Gastrocnemius medialis (tissue), 4 donors: ENCODE measurements around the gene IQCK.

ENCODE experiments used
- POLR2A ChIP-seq, 2 donors: fragments of 450-650 bp; IDR thresholded peaks; one replicate each; pipeline ENCODE4 v1.6.1; 2017; ENCODE audit warnings: antibody characterized with exemption in 2 of 2, mild to moderate bottlenecking in 2 of 2, moderate library complexity in 2 of 2
- TF ChIP-seq, protein P1 (sequence below), 5 experiments: fragments of 450-650 bp in 3 of 5; fragments of 200-600 bp in 2 of 5; sonication (generic) in 2 of 5; IDR thresholded peaks in 4 of 5; conservative IDR thresholded peaks in 1 of 5; 1 replicate in 4 of 5; 2 replicates in 1 of 5; pipeline ENCODE4 v1.5.1; 2016 to 2019; ENCODE audit warnings: antibody characterized with exemption in 5 of 5, mild to moderate bottlenecking in 3 of 5, moderate library complexity in 3 of 5

DNA sequence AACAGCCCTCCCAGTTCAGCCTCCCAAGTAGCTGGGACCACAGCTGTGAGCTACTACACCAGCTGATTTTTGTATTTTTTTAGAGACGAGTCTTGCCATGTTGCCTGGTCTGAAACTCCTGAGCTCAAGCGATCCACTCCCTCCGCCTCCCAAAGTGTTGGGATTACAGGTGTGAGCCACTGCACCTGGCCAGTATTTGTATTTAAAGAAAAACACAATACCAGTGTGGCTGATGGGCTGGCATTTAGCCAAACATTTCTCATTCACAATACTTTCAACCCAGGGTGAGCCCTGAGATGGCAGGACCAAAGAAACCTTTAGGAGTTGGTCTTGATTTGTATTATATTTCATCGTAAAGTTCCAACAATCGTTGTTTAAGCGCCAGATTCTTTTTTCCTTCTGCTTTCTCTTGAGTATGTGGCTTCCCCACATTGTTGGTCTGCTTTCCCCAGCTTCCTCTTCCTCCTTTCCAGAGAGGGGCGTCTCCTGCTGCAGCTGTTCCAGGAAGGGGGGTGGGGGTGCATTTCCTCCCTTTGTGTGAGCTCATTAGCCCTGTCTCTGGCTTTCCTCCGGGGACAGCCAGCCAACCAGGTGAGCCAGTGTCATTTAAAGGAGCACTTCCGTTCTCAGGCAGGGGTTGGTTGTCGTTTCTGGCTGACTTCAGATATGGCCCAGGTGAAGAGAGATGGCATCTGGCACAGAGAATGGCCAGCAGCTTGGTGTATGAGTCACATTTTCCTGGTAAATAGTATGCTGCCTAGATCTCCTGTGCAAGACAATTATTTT, 86.7 kb downstream of the IQCK start:
- TF ChIP-seq, protein P1, sequence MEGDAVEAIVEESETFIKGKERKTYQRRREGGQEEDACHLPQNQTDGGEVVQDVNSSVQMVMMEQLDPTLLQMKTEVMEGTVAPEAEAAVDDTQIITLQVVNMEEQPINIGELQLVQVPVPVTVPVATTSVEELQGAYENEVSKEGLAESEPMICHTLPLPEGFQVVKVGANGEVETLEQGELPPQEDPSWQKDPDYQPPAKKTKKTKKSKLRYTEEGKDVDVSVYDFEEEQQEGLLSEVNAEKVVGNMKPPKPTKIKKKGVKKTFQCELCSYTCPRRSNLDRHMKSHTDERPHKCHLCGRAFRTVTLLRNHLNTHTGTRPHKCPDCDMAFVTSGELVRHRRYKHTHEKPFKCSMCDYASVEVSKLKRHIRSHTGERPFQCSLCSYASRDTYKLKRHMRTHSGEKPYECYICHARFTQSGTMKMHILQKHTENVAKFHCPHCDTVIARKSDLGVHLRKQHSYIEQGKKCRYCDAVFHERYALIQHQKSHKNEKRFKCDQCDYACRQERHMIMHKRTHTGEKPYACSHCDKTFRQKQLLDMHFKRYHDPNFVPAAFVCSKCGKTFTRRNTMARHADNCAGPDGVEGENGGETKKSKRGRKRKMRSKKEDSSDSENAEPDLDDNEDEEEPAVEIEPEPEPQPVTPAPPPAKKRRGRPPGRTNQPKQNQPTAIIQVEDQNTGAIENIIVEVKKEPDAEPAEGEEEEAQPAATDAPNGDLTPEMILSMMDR (IDR thresholded peaks at IDR 0.05 in 4 of 5, conservative IDR thresholded peaks at IDR 0.05 in 1 of 5), result no peak
- no peak for TF ChIP-seq POLR2A (IDR thresholded peaks at IDR 0.05)
